A549 treated with AZD2906 at 1 μM for 4 hours (cell line): ENCODE data around the gene USP15. TPM values are rescaled to one million over a fixed set of nuclear protein-coding genes. Genes with fewer than 3 reads are reported as not detected.

Experiments used
- total RNA-seq: library from RNA; stranded (reverse); fragments of 200-300 nt; extraction: Qiagen RNA extraction; gene quantifications from 5 replicates; pipeline ENCODE4 v1.2.3, GENCODE V29; 2022

The USP15 gene
- total RNA-seq, result 28.1 to 34.3 TPM (median 28.3 TPM) in 5 replicates

DNA sequence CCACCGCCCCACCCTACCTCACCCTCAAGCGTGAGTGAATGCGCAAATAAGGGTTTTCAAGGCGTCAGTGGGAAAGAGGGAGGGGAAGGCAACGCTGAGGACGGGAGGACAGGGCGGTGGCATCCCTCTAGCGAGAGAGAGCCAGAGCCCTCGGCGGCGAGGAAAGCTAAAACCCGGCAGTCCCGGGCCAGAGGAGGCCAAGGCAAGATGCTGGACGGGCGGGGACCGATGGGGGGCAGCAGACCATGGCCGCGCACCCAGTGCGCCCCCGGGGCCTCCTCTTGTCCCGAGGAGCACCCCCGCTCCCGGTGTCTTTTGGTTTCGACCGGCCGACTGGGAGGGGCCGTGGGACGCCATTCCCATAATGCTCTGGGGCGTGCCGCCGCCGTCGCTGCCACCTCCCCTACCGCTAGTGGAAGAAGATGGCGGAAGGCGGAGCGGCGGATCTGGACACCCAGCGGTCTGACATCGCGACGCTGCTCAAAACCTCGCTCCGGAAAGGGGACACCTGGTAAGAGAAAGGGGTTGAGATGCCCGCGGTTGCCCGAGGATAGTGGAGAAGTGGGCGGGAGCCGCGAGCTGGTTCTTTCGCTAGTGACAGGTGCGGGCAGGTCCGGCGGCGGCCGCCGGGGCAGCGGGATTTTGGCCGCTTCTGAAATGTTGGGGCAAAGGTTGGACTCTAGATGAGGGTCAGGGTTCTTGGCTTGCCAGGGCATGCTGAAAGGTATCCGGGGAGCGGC, at the start of gene USP15:
Gene USP15, plus strand, starts transcription at position 412 of the 740 bp plus-strand sequence. Its CDS starts 11 bp downstream, at position 423.

Other genes with a start within 250 kb of the USP15 start
- gene MON2, start 206.4 kb downstream of the USP15 start, total RNA-seq, result 11.0 to 14.4 TPM (median 13.7 TPM) in 5 replicates